Stimulated activated naive CD8-positive, alpha-beta T cell treated with anti-CD3 and anti-CD28 coated beads, Interleukin-15, amount 100 ng/mL, for 72 hours (primary cell): ENCODE results near the gene BBLN.
"Not testable (repeated sequence)": the region's sequence is repeated elsewhere in the genome, so short reads cannot be mapped to it uniquely, and the experiment has no call there.

Source experiments
- ATAC-seq: fragments of 150-1000 bp; cut with Tn5 transposase; 2 replicates; pipeline ENCODE4 v1.10.0; 2021; ENCODE audit warnings: mild to moderate bottlenecking, moderate library complexity
- DNase-seq, 2 donors: peaks; one replicate each; pipeline ENCODE4 v3.0.0; 2021 to 2022
- H3K27ac Mint-ChIP-seq, 2 donors: one replicate each; pipeline ENCODE4 v1.8.0; 2022; ENCODE audit warnings: mild to moderate bottlenecking in 2 of 2, mixed read lengths in 2 of 2, moderate library complexity in 2 of 2
- H3K27me3 Mint-ChIP-seq: one replicate; pipeline ENCODE4 v1.8.0; 2022; ENCODE audit warnings: mixed read lengths
- H3K4me1 Mint-ChIP-seq: one replicate; pipeline ENCODE4 v1.8.0; 2022; ENCODE audit warnings: mild to moderate bottlenecking, mixed read lengths
- H3K4me3 Mint-ChIP-seq, 2 donors: one replicate each; pipeline ENCODE4 v1.8.0; 2022; ENCODE audit warnings: mild to moderate bottlenecking in 2 of 2, mixed read lengths in 2 of 2, moderate library complexity in 1 of 2
- H3K9me3 Mint-ChIP-seq, 2 donors: one replicate each; pipeline ENCODE4 v1.8.0; 2022; ENCODE audit warnings: mixed read lengths in 2 of 2

BBLN gene, protein sequence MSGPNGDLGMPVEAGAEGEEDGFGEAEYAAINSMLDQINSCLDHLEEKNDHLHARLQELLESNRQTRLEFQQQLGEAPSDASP

DNA sequence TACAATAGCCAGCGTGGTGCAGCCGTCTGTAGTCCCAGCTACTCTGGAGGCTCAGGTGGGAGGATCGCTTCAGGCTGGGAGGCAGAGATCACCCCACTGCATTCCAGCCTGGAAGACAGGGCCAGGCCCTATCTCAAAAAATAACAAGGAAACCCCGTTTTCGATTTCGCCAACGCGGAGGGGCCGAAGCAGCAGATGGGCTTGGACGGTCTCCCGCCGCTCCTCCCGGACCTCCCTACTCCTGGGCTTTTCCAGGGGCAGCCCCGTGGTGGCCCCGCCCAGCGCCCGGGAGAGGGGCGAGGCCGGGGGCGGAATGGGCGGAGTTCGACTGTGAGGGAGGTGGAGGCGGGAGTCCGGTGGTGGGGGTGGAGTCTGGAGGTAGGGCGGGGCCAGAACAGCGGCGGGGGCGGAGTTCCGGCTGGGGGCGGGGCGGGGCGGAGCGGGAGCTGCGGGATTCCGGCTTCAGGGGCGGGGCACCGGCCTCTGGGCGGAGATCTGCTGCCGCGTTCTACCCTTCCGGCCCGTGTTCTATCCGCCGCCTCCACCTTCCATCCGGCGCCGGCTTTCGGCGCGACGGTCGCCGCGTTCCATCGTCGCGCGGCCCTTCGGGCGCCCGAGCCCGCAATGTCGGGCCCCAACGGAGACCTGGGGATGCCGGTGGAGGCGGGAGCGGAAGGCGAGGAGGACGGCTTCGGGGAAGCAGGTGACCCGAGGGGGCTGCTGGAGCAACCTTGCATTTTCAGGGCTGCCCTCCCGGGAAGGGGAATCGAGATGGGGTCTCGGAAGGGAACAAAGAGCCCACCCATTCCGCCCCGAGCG, at the start of gene BBLN:
Gene BBLN (plus strand): TSS at position 482 of the 819 bp plus-strand sequence. CDS start 143 bp downstream, at position 625.
- H3K27ac Mint-ChIP-seq = peak within 1 kb of the TSS; percentile 90 to 96
- H3K27me3 Mint-ChIP-seq = no peaks in the 10 kb centered on the region

GRCh38 chr9:128111726-128112125, 48.3 kb upstream of the BBLN start:
- H3K9me3 Mint-ChIP-seq, H3K27ac Mint-ChIP-seq, H3K4me3 Mint-ChIP-seq, ATAC-seq, DNase-seq, H3K27me3 Mint-ChIP-seq: not testable (repeated sequence)
- peaks cover 23% of the 10 kb centered on the region for H3K4me1 Mint-ChIP-seq

More for the DNA sequence above, at the start of gene BBLN:
- peak; percentile 91 for ATAC-seq
- H3K9me3 Mint-ChIP-seq = no peaks in the 10 kb centered on the region
- DNase-seq = peak; percentile 90 to 92
- peak within 1 kb of the TSS; percentile 85 for H3K4me3 Mint-ChIP-seq
- peaks cover 32% of the 10 kb centered on the region for H3K4me1 Mint-ChIP-seq

- peaks cover 29% of the 10 kb centered on the region for H3K4me1 Mint-ChIP-seq
- H3K9me3 Mint-ChIP-seq = no peaks in the 10 kb centered on the region
- H3K27ac Mint-ChIP-seq = peak overlapping the region; percentile 31 to 86
- no peak overlapping the region for H3K4me3 Mint-ChIP-seq
- ATAC-seq (no peak), DNase-seq (no peak)
- H3K27me3 Mint-ChIP-seq = no peaks in the 10 kb centered on the region
Observed at GRCh38 chr9:128113526-128114325, 46.3 kb upstream of the BBLN start.

- Mint-ChIP-seq H3K4me1 (peaks cover 30% of the 10 kb centered on the region), H3K4me3 (no peak overlapping the region), H3K27me3 (no peaks in the 10 kb centered on the region), H3K9me3 (no peaks in the 10 kb centered on the region), H3K27ac (peak overlapping the region; percentile 31 to 48)
- DNase-seq (no peak), ATAC-seq (no peak)
Observed at GRCh38 chr9:128114326-128115186, 45.5 kb upstream of the BBLN start.

DNA sequence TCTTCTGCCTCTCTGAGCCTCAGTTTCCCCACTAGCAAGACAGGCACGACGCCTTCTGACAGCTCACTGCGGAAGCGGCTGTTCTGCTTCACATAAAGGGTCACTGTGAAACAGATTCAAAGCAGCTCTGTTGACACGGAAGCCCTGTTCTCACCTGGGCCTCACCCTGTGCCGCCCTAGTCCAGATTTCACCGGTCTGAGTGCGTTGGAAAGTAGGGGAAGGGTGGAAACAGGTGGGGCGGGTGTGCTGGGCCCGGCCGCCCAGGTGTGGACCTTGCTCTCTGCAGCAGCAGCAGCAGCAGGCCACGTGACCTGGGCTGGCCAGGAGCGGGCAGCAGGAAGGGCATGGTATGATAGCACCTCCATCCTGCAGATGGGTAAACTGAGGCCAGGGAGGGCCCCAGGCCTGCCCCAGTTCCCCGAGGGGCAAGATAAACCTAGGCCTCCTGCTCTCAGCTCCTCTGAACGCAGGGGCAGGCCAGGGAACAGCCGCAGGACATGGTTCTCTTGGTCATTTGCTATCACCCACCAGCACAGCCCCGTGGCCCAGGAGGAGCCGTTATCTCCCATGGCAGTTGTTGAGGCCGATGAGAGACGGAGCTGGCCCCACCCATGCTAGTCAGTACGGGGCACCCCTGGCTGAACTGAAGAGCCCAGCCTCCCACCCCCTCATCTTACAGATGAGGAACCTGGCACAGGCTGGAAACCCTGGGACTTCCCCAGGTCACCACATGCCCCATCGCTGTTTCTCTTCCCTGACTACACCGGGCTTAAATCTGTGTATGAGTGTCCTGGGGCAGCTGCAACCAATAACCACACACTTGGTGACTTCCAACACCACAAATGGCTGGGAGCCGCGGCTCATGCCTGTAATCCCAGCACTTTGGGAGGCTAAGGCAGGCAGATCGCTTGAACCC, 44.6 kb upstream of the BBLN start:
- Mint-ChIP-seq H3K4me1 (peaks cover 30% of the 10 kb centered on the region), H3K27me3 (no peaks in the 10 kb centered on the region), H3K27ac (peak overlapping the region in 1 of 2 donors; percentile 25), H3K9me3 (no peaks in the 10 kb centered on the region), H3K4me3 (no peak overlapping the region)
- ATAC-seq (peak; percentile 32), DNase-seq (no peak)

DNA sequence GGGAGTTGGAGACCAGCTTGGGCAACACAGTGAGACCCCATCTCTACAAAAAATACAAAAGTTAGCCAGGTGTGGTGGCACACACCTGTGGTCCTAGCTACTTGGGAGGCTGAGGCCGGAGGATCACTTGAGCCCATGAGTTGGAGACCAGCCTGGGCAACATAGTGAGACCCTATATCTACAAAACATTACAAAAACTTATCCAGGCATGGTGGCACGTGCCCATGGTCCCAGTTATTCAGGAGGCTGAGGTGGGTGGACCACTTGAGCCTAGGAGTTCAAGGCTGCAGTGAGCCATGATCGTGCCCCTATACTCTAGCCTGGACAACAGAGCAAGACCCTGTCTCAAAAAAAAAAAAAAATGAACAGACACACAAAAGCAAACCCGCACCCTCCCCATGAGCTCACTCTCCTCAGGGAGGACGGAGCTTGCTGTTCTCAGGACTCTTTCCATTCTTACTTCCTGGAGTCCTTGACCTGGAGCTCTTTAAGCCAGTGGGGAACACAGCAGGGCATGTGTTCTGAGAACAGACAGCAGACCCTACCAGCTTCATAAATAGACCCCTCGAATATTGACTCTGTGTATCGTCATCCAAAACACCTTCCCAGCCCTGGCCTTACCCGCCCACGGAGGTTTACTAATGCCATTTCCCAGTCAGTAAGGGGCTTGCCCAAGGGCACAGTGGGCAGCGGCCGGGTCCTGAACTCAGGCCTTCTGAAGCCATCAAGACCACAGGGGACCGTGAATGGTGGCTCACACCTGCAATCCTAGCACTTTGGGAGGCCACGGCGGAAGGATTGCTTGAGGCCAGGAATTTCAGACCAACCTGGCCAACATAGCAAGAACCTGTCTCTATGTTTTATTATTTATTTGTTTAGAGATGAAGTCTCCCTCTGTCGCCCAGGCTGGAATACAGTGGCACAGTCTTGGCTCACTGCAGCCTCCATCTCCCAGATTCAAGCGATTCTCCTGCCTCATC, 43.7 kb upstream of the BBLN start:
- Mint-ChIP-seq H3K4me3 (no peak overlapping the region), H3K27ac (peak overlapping the region; percentile 25 to 37), H3K9me3 (no peaks in the 10 kb centered on the region), H3K27me3 (no peaks in the 10 kb centered on the region), H3K4me1 (peaks cover 30% of the 10 kb centered on the region)
- no peak for DNase-seq
- no peak for ATAC-seq

DNA sequence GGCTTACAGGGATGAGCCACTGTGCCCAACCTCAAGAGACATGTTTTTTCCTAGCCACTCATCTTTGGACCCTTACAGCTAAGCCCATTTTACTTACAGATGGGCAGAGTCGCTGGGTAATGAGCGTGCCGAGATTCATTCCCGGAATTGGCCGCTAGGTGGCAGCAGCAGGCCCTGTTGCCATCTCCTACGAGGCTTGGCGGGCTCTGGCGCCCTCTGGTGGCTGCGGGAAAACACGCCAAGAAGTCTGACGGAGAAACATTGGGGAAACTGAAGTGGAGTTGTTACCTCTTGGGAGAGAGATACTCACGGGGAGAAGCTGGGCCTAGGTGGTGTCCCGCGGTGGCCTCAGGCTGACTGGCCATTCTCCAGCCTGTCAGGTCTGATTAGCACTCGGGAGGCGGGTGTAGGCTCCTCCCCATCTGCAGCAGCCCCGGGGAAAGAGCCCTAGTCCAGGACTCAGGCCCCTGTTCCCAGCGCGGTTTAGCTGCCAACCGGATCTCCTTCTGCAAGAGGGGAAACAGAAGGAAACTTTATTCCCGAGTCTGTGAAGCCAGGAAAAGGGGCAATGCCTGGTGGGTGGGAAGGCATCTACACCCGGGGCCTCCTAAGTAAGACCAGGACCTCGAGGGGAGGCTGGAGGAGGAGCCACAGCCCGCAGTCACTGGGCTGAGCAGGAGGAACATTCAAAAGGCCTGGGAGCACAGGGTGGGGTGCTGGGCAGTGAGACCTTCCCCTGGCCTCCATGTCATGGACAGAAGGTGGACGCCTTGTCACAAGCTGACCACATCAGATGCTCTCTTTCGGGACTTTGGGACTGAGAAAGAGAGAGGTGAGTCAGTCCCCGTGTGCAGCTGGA, 42.2 kb upstream of the BBLN start:
- DNase-seq = peak; percentile 93 to 96
- Mint-ChIP-seq H3K27ac (no peak overlapping the region), H3K9me3 (no peaks in the 10 kb centered on the region), H3K4me3 (peak overlapping the region in 1 of 2 donors; percentile 21), H3K4me1 (peaks cover 30% of the 10 kb centered on the region), H3K27me3 (no peaks in the 10 kb centered on the region)
- ATAC-seq = peak; percentile 81

- DNase-seq = no peak
- H3K4me3 Mint-ChIP-seq = no peak overlapping the region
- H3K4me1 Mint-ChIP-seq = peaks cover 30% of the 10 kb centered on the region
- no peaks in the 10 kb centered on the region for H3K9me3 Mint-ChIP-seq
- H3K27me3 Mint-ChIP-seq = no peaks in the 10 kb centered on the region
- no peak for ATAC-seq
- peak overlapping the region in 1 of 2 donors; percentile 42 for H3K27ac Mint-ChIP-seq
Observed at GRCh38 chr9:128118472-128118857, 41.6 kb upstream of the BBLN start.

DNA sequence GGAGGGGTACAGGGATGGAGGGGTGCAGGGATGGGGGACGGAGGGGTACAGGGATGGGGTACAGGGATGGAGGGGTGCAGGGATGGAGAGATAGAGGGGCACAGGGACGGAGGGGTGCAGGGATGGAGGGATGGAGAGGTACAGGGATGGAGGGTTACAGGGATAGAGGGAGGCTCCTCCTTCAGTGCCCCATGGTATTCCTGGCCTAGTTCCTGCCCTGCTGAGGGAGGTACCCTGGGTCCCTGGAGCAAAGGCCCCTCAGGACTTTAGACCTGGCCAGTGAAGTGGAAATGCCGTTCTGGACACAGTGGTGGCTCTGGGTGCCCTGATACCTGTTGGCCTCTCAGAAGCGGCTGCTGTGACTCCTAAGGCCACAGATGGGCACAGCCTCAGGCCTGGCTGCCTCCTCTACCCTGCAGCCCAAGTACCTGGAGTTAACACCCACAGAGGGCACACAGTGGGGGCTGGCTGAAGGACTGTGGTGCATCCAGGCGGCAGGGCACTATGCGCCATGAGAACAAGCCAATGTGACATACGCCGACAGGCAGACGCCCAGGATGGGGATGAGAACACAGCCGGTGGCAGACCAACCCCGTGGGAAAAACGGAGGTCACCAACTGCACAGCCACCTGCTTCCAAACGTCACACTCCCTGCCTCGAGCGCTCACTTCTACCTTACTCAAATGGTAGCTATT, 40.9 kb upstream of the BBLN start:
- H3K4me3 Mint-ChIP-seq = no peak overlapping the region
- no peaks in the 10 kb centered on the region for H3K27me3 Mint-ChIP-seq
- H3K9me3 Mint-ChIP-seq = no peaks in the 10 kb centered on the region
- H3K4me1 Mint-ChIP-seq = peaks cover 30% of the 10 kb centered on the region
- ATAC-seq (peak; percentile 25), DNase-seq (no peak)
- H3K27ac Mint-ChIP-seq = no peak overlapping the region

DNA sequence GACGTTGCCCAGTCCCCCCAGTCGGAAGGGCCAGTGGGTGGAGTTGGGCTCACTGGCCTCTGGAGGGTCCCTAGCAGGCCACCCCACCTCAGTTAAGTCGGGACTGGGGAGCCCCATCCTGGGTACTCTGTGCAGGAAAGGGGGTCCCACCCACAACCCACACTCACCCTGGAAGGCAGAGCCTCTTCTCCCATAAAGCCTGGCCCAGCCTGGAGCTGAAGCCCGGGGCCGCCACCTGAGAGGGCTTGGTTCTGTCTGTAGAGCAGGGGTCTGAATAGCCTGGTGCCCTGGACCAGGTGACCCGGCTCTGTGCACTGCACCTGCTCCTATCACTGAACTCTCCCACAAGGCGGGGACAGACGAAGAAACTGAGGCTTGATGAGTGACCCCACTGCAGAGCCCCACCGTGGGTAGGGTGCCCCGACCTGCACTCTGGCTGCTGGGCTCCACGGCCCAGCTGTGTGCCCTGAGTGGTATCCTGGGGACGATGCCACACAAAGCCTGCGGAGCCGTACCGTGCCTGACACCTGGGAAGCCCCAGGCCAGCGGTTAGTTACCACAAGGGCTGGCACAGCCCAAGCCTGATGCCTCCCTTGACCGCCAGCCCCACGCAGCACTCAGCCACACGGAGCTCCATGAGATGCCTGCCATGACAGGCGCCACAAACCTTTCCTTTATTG, 39.9 kb upstream of the BBLN start:
- no peak overlapping the region for H3K4me3 Mint-ChIP-seq
- H3K27ac Mint-ChIP-seq = peak overlapping the region in 1 of 2 donors; percentile 59
- H3K27me3 Mint-ChIP-seq = no peaks in the 10 kb centered on the region
- no peak for DNase-seq
- no peaks in the 10 kb centered on the region for H3K9me3 Mint-ChIP-seq
- peaks cover 35% of the 10 kb centered on the region for H3K4me1 Mint-ChIP-seq
- ATAC-seq = no peak

- peak overlapping the region in 1 of 2 donors; percentile 59 for H3K27ac Mint-ChIP-seq
- no peak for DNase-seq
- H3K4me1 Mint-ChIP-seq = peaks cover 35% of the 10 kb centered on the region
- no peak for ATAC-seq
- H3K27me3 Mint-ChIP-seq = no peaks in the 10 kb centered on the region
- H3K9me3 Mint-ChIP-seq = no peaks in the 10 kb centered on the region
- no peak overlapping the region for H3K4me3 Mint-ChIP-seq
Observed at GRCh38 chr9:128120741-128121465, 39.2 kb upstream of the BBLN start.
